Adrenal gland (tissue), 5 donors: ENCODE measurements around the gene DGLUCY.

Experiments used
- POLR2A ChIP-seq, 2 donors: fragments of 450-650 bp; IDR thresholded peaks; one replicate each; pipeline ENCODE4 v1.6.1; 2017; ENCODE audit warnings: antibody characterized with exemption in 2 of 2, mild to moderate bottlenecking in 2 of 2, moderate library complexity in 1 of 2
- TF ChIP-seq, protein P1 (sequence below), 6 experiments: fragments of 450-650 bp in 4 of 6; fragments of 200-600 bp in 2 of 6; sonication (generic) in 1 of 6; IDR thresholded peaks; 1 replicate in 5 of 6; 2 replicates in 1 of 6; pipeline versions ENCODE4 v1.5.1 to v1.8.0; 2016 to 2021; ENCODE audit warnings: antibody characterized with exemption in 6 of 6, mild to moderate bottlenecking in 2 of 6, moderate library complexity in 1 of 6
- donor health status: DM: no; HTN: no; CAD: no.

DNA sequence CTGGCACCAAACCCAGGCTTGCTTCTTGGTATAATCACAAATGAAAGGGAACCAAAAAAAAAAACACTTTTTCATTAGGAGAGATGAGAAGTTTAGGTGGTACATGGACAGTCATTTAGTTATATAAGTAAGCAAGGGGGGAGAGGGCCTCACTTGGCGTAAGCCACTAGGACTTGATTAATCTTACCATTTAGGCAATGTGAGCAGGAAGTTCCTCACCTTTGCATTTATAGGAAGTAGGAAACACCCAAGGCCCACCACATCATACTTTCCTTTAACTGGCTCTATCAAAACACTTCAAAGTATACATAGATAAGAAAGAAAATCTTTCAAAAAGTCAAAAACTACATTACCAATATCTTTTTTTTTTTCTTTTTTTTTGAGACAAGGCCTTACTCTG is 46.7 kb upstream of the DGLUCY start:
- TF ChIP-seq POLR2A (IDR thresholded peaks at IDR 0.05), result no peak
- TF ChIP-seq, protein P1, sequence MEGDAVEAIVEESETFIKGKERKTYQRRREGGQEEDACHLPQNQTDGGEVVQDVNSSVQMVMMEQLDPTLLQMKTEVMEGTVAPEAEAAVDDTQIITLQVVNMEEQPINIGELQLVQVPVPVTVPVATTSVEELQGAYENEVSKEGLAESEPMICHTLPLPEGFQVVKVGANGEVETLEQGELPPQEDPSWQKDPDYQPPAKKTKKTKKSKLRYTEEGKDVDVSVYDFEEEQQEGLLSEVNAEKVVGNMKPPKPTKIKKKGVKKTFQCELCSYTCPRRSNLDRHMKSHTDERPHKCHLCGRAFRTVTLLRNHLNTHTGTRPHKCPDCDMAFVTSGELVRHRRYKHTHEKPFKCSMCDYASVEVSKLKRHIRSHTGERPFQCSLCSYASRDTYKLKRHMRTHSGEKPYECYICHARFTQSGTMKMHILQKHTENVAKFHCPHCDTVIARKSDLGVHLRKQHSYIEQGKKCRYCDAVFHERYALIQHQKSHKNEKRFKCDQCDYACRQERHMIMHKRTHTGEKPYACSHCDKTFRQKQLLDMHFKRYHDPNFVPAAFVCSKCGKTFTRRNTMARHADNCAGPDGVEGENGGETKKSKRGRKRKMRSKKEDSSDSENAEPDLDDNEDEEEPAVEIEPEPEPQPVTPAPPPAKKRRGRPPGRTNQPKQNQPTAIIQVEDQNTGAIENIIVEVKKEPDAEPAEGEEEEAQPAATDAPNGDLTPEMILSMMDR (IDR thresholded peaks at IDR 0.05), result no peak
